ENCODE results near the gene PEX12. TPM values are rescaled to one million over a fixed set of nuclear protein-coding genes. Genes with fewer than 3 reads are reported as not detected.
"Not testable (repeated sequence)": the region's sequence is repeated elsewhere in the genome, so short reads cannot be mapped to it uniquely, and the experiment has no call there.

The PEX12 gene
- polyA plus RNA-seq, 1 donor = 8.1 TPM

DNA sequence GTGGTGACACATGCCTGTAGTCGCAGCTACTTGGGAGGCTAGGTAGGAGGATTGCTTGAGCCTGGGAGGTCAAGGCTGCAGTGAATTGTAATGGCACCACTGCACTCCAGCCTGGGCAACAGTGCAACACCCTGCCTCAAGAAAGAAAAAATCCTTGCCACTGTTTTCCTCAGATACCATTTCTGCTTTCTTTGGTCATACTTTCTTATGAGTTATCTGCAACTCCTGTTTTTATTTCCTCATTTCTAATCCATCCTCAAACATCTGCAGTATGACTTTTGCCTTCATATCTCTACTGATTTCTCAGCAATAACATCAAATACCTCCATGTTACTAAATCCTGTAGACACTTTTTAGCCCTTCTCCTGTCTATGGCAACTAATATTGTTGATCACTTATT is 5.7 kb upstream of the PEX12 start:
- peaks cover 8% of the 10 kb centered on the region for H3K4me1 ChIP-seq (ENCODE audit: control insufficient read depth, insufficient read depth, low read length)
- DNase-seq = no peak
- no CpG with 5 or more reads among the region's 1 CpG for WGBS (ENCODE audit: insufficient coverage, low lambda C conversion rate)

DNA sequence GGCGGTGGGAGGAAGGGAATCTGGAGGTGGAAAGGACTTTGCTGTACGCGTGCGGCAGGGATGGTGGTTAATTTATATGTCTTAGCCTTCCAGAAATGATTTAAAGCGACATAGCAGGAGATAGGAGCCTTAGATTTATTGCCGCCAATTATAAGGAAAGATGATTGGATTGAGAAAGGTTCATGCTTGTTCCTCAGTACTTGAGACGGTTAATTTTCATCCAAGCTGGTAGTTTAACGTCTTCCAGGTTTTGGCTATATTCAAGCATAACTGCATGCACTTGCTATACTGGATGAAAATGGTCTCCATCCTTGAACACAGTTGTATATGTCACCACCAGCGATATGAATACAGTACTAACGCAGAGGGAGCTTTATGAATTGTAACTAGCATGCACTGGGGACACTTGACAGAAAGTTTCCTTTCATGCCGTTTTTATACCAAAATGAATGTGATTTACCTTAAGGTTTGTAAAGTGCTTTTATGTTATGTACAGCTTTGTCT is 610 bp upstream of the PEX12 start:
- peaks cover 7% of the 10 kb centered on the region for H3K4me1 ChIP-seq (ENCODE audit: control insufficient read depth, insufficient read depth, low read length)
- peak overlapping the region; percentile 88 for H3K27ac ChIP-seq (ENCODE audit: low read length)
- H3K27me3 ChIP-seq (ENCODE audit: control insufficient read depth, insufficient read depth, low read length) = peaks cover 8% of the 10 kb centered on the region
- peaks cover 6% of the 10 kb centered on the region for H3K36me3 ChIP-seq (ENCODE audit: control insufficient read depth, insufficient read depth, low read length)
- no peaks in the 10 kb centered on the region for H3K9me3 ChIP-seq (ENCODE audit: control insufficient read depth, low read depth, low read length)
- peak overlapping the region; percentile 86 for H3K4me3 ChIP-seq (ENCODE audit: low read length)
- WGBS (ENCODE audit: insufficient coverage, low lambda C conversion rate) = 0% methylated on average over 1 of the region's 11 CpGs
- no peak for DNase-seq

More for the DNA sequence above, 5.7 kb upstream of the PEX12 start:
- Histone ChIP-seq H3K9me3 (ENCODE audit: control insufficient read depth, low read depth, low read length) (no peaks in the 10 kb centered on the region), H3K4me3 (ENCODE audit: low read length) (no peak overlapping the region), H3K27ac (ENCODE audit: low read length) (no peak overlapping the region), H3K27me3 (ENCODE audit: control insufficient read depth, insufficient read depth, low read length) (peaks cover 11% of the 10 kb centered on the region), H3K36me3 (ENCODE audit: control insufficient read depth, insufficient read depth, low read length) (no peaks in the 10 kb centered on the region)

DNA sequence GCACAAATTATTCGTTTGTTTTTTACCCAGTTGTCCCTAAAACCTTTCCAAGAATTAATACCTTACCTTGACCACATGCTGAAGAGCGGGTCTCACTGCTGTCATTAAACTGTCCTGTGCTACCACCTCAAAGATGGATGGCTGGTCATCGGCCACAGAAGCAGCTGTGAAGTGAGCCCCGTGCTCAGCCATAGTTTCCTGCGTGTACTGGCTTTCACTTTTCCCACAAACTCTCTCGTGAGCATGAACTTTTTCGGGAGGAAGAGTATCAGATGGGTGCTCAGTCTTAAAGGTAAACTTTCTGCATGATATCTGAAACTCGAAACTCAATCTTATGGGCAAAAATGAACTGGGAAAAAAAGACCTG is 558 bp downstream of the PEX12 start:
- Histone ChIP-seq H3K4me3 (ENCODE audit: low read length) (peak overlapping the region; percentile 86), H3K4me1 (ENCODE audit: control insufficient read depth, insufficient read depth, low read length) (peaks cover 7% of the 10 kb centered on the region), H3K9me3 (ENCODE audit: control insufficient read depth, low read depth, low read length) (no peaks in the 10 kb centered on the region), H3K36me3 (ENCODE audit: control insufficient read depth, insufficient read depth, low read length) (peaks cover 9% of the 10 kb centered on the region), H3K27me3 (ENCODE audit: control insufficient read depth, insufficient read depth, low read length) (no peaks in the 10 kb centered on the region), H3K27ac (ENCODE audit: low read length) (peak overlapping the region; percentile 88)
- DNase-seq = peak in 1 of 2 donors; percentile 36
- WGBS (ENCODE audit: insufficient coverage, low lambda C conversion rate) = no CpG with 5 or more reads among the region's 8 CpGs

DNA sequence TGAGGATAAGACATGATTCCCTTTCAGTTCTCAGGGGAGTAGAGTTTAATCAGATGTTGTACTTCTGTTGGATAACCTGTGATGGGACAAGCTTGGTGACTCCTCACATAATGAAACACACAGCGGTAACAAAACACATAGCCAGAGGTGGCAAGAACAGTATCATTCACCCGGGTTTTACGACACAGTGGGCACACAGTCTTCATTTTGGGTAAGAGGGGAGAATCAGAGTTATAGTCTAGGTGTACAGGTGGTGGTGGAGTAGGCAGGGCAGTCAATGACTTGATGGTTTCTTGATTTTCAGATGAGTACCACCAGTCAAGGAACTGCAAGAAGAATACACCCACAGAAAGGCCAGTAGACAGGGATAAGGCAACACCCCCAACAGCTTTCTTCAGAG is 2.6 kb downstream of the PEX12 start:
- WGBS (ENCODE audit: insufficient coverage, low lambda C conversion rate) = no CpG with 5 or more reads among the region's 3 CpGs

DNA sequence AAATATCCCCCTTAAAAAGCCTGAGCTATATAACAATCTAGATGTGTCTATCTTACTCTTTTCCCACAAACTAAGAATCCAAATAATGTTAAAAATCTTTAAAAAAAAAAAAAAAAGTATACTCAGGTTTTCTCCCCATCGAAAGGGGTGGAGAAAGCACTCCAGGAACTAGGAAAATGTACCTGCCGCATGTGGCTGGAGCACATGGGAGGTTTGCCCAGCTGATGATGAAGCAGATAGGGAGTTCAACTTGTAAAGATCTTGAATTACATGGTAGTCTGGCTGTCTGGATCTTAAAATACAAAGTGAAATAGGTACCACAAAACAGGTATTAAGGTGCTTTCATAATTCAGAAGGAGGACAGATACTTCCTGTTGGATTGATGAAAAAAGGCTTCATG is 9.0 kb downstream of the PEX12 start:
- Histone ChIP-seq H3K27ac (ENCODE audit: low read length) (no peak overlapping the region), H3K27me3 (ENCODE audit: control insufficient read depth, insufficient read depth, low read length) (peaks cover 2% of the 10 kb centered on the region), H3K4me3 (ENCODE audit: low read length) (no peak overlapping the region), H3K36me3 (ENCODE audit: control insufficient read depth, insufficient read depth, low read length) (peaks cover 5% of the 10 kb centered on the region), H3K9me3 (ENCODE audit: control insufficient read depth, low read depth, low read length) (no peaks in the 10 kb centered on the region), H3K4me1 (ENCODE audit: control insufficient read depth, insufficient read depth, low read length) (peaks cover 11% of the 10 kb centered on the region)
- no peak for DNase-seq
- WGBS (ENCODE audit: insufficient coverage, low lambda C conversion rate) = no CpG with 5 or more reads among the region's 2 CpGs

More for the DNA sequence above, 2.6 kb downstream of the PEX12 start:
- Histone ChIP-seq H3K4me3 (ENCODE audit: low read length) (no peak overlapping the region), H3K27ac (ENCODE audit: low read length) (no peak overlapping the region), H3K4me1 (ENCODE audit: control insufficient read depth, insufficient read depth, low read length) (peaks cover 7% of the 10 kb centered on the region), H3K36me3 (ENCODE audit: control insufficient read depth, insufficient read depth, low read length) (peaks cover 9% of the 10 kb centered on the region), H3K9me3 (ENCODE audit: control insufficient read depth, low read depth, low read length) (no peaks in the 10 kb centered on the region), H3K27me3 (ENCODE audit: control insufficient read depth, insufficient read depth, low read length) (no peaks in the 10 kb centered on the region)
- DNase-seq = no peak

- peak overlapping the region; percentile 88 for H3K4me3 ChIP-seq (ENCODE audit: low read length)
- 0% methylated on average over 7 of the region's 15 CpGs for WGBS (ENCODE audit: insufficient coverage, low lambda C conversion rate)
These were observed 9.8 kb downstream of the PEX12 start for GRCh38 chr17:35568561-35568960.

GRCh38 chr17:35566968-35567367 is 11.4 kb downstream of the PEX12 start:
- Histone ChIP-seq H3K27me3 (ENCODE audit: control insufficient read depth, insufficient read depth, low read length) (peaks cover 2% of the 10 kb centered on the region), H3K27ac (ENCODE audit: low read length) (no peak overlapping the region), H3K4me3 (ENCODE audit: low read length) (peak overlapping the region; percentile 88), H3K4me1 (ENCODE audit: control insufficient read depth, insufficient read depth, low read length) (peaks cover 11% of the 10 kb centered on the region), H3K36me3 (ENCODE audit: control insufficient read depth, insufficient read depth, low read length) (no peaks in the 10 kb centered on the region), H3K9me3 (ENCODE audit: control insufficient read depth, low read depth, low read length) (no peaks in the 10 kb centered on the region)
- DNase-seq = no peak
- 84% methylated on average over 3 of the region's 11 CpGs for WGBS (ENCODE audit: insufficient coverage, low lambda C conversion rate)

More at GRCh38 chr17:35568561-35568960, 9.8 kb downstream of the PEX12 start:
- H3K36me3 ChIP-seq (ENCODE audit: control insufficient read depth, insufficient read depth, low read length) = peaks cover 1% of the 10 kb centered on the region
- H3K27ac ChIP-seq (ENCODE audit: low read length) = peak overlapping the region; percentile 90
- H3K27me3 ChIP-seq (ENCODE audit: control insufficient read depth, insufficient read depth, low read length) = peaks cover 2% of the 10 kb centered on the region
- DNase-seq = peak; percentile 31 to 71
- no peaks in the 10 kb centered on the region for H3K9me3 ChIP-seq (ENCODE audit: control insufficient read depth, low read depth, low read length)
- peaks cover 11% of the 10 kb centered on the region for H3K4me1 ChIP-seq (ENCODE audit: control insufficient read depth, insufficient read depth, low read length)

DNA sequence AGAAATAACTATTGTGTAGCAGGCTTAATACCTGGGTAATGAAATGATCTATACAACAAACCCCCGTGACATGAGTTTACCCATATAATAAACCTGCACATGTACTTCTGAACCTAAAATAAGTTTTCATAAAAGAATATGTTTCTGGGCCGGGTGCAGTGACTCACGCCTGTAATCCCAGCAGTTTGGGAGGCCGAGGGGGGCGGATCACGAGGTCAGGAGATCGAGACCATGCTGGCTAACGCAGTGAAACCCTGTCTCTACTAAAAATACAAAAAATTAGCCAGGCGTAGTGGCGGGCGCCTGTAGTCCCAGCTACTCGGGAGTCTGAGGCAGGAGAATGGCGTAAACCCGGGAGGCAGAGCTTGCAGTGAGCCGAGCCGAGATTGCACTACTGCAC is 15.2 kb downstream of the PEX12 start:
- not testable (repeated sequence) for H3K4me1 ChIP-seq (ENCODE audit: control insufficient read depth, insufficient read depth, low read length); H3K4me3 ChIP-seq (ENCODE audit: low read length)
- WGBS (ENCODE audit: insufficient coverage, low lambda C conversion rate) = 90% methylated on average over 4 of the region's 16 CpGs

GRCh38 chr17:35560703-35561102 is 17.7 kb downstream of the PEX12 start, which contains the start of gene SLFN14:
SLFN14 (minus strand) TSS chr17:35560819; CDS start chr17:35558062, 2,757 bp downstream.
- Histone ChIP-seq H3K4me3 (ENCODE audit: low read length) (no peak within 1 kb of the TSS), H3K27ac (ENCODE audit: low read length) (no peak within 1 kb of the TSS), H3K9me3 (ENCODE audit: control insufficient read depth, low read depth, low read length) (no peaks in the 10 kb centered on the region), H3K27me3 (ENCODE audit: control insufficient read depth, insufficient read depth, low read length) (peaks cover 7% of the 10 kb centered on the region), H3K4me1 (ENCODE audit: control insufficient read depth, insufficient read depth, low read length) (peaks cover 5% of the 10 kb centered on the region), H3K36me3 (ENCODE audit: control insufficient read depth, insufficient read depth, low read length) (no peaks in the 10 kb centered on the region)
- peak; percentile 44 to 76 for DNase-seq
- 20% methylated on average over 1 of the region's 3 CpGs for WGBS (ENCODE audit: insufficient coverage, low lambda C conversion rate)

More for the DNA sequence above, 15.2 kb downstream of the PEX12 start:
- H3K9me3 ChIP-seq (ENCODE audit: control insufficient read depth, low read depth, low read length); DNase-seq; H3K36me3 ChIP-seq (ENCODE audit: control insufficient read depth, insufficient read depth, low read length); H3K27ac ChIP-seq (ENCODE audit: low read length); H3K27me3 ChIP-seq (ENCODE audit: control insufficient read depth, insufficient read depth, low read length): not testable (repeated sequence)

DNA sequence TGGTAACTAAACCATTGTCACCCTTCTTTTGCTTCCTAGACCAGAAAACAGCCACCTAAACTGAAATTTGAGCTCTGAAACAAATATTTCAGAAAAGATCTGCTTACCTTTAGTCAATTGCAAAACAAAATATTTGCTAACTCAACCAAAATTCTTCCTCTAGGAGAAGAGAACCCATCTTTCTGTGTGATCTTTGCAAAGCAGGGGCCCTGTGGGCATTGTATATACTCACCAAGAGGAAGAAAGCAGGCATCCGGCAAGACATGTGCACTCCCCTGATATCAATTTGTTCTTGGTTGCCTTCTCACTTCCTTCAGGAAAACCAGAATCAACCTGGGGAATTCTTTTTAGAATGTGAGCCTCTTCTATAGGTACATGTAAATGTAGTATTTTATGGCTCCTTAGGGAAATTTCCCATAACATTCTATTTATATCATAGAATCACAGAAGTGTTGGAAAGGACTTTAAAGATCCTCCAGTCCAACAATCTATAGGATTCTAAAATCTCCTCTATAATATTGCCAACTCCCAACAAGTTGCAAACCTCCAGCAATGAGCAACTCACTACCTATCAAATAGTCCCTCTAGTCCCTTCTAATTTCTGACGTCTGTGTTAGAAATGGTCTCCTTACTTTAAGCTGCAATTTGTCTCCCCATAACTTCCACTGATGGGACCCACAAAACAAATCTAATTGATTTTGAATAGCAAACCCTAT is 18.7 kb downstream of the PEX12 start:
- Histone ChIP-seq H3K4me3 (ENCODE audit: low read length) (no peak overlapping the region), H3K27ac (ENCODE audit: low read length) (no peak overlapping the region), H3K36me3 (ENCODE audit: control insufficient read depth, insufficient read depth, low read length) (no peaks in the 10 kb centered on the region), H3K27me3 (ENCODE audit: control insufficient read depth, insufficient read depth, low read length) (peaks cover 7% of the 10 kb centered on the region), H3K4me1 (ENCODE audit: control insufficient read depth, insufficient read depth, low read length) (peaks cover 5% of the 10 kb centered on the region), H3K9me3 (ENCODE audit: control insufficient read depth, low read depth, low read length) (no peaks in the 10 kb centered on the region)
- WGBS (ENCODE audit: insufficient coverage, low lambda C conversion rate) = 100% methylated on average over 1 of the region's 2 CpGs
- no peak for DNase-seq

GRCh38 chr17:35557353-35557752 is 21.0 kb downstream of the PEX12 start:
- Histone ChIP-seq H3K9me3 (ENCODE audit: control insufficient read depth, low read depth, low read length) (no peaks in the 10 kb centered on the region), H3K4me1 (ENCODE audit: control insufficient read depth, insufficient read depth, low read length) (peaks cover 5% of the 10 kb centered on the region), H3K36me3 (ENCODE audit: control insufficient read depth, insufficient read depth, low read length) (no peaks in the 10 kb centered on the region), H3K4me3 (ENCODE audit: low read length) (no peak overlapping the region), H3K27ac (ENCODE audit: low read length) (no peak overlapping the region), H3K27me3 (ENCODE audit: control insufficient read depth, insufficient read depth, low read length) (peaks cover 10% of the 10 kb centered on the region)
- DNase-seq = no peak
- 100% methylated on average over 1 of the region's 3 CpGs for WGBS (ENCODE audit: insufficient coverage, low lambda C conversion rate)

All from large intestine (tissue), 3 donors.